Neuronal stem cell (in vitro differentiated cells): ENCODE data around the gene STAP1.

Experiments
- DNase-seq: peaks from one replicate; pipeline ENCODE4 v3.0.0-alpha.2; 2013; ENCODE audit warnings: low spot score
- H2AFZ ChIP-seq: one replicate; pipeline ENCODE4 v1.6.1; 2013; ENCODE audit warnings: mild to moderate bottlenecking, low read length, inconsistent platforms
- H2AK5ac ChIP-seq: 2 replicates; pipeline ENCODE4 v1.6.1; 2013; ENCODE audit warnings: low read depth, mild to moderate bottlenecking, inconsistent platforms, low read length, moderate library complexity, mixed read lengths
- H2BK120ac ChIP-seq: 2 replicates; pipeline ENCODE4 v1.6.1; 2013; ENCODE audit warnings: low read depth, mild to moderate bottlenecking, inconsistent platforms, low read length, moderate library complexity, mixed read lengths
- H2BK12ac ChIP-seq: one replicate; pipeline ENCODE4 v1.6.1; 2013; ENCODE audit warnings: low read length, inconsistent platforms
- H2BK15ac ChIP-seq: 2 replicates; pipeline ENCODE4 v1.6.1; 2013; ENCODE audit warnings: mild to moderate bottlenecking, low read length, inconsistent platforms, mixed read lengths
- H2BK5ac ChIP-seq: one replicate; pipeline ENCODE4 v1.6.1; 2013; ENCODE audit warnings: inconsistent platforms, mild to moderate bottlenecking, low read length, moderate library complexity
- H3K14ac ChIP-seq: one replicate; pipeline ENCODE4 v1.6.1; 2013; ENCODE audit warnings: low read length, inconsistent platforms
- H3K18ac ChIP-seq: 2 replicates; pipeline ENCODE4 v1.6.1; 2013; ENCODE audit warnings: low read length, inconsistent platforms
- H3K23ac ChIP-seq: 2 replicates; pipeline ENCODE4 v1.6.1; 2013; ENCODE audit warnings: low read depth, mild to moderate bottlenecking, mixed read lengths, low read length, inconsistent platforms; ENCODE audit not compliant: poor library complexity
- H3K27ac ChIP-seq: replicated peaks from 3 replicates; pipeline ENCODE4 v1.5.1; 2013; ENCODE audit warnings: low read length, inconsistent platforms
- H3K27me3 ChIP-seq, 3 experiments: 2 replicates each; pipeline ENCODE4 v1.6.1; 2013; ENCODE audit warnings: low read length in 3 of 3, mild to moderate bottlenecking in 2 of 3, inconsistent platforms in 1 of 3, low read depth in 1 of 3, mixed read lengths in 1 of 3, moderate library complexity in 1 of 3; ENCODE audit not compliant: control insufficient read depth in 3 of 3, insufficient read depth in 3 of 3
- H3K36me3 ChIP-seq, 2 donors: replicated peaks in 1 of 2; 2 replicates each; pipeline ENCODE4 v1.6.1; 2013; ENCODE audit warnings: low read length in 2 of 2; ENCODE audit not compliant: control insufficient read depth in 2 of 2, insufficient read depth in 2 of 2
- H3K4ac ChIP-seq: 2 replicates; pipeline ENCODE4 v1.6.1; 2013; ENCODE audit warnings: inconsistent platforms, mild to moderate bottlenecking, low read length, moderate library complexity
- H3K4me1 ChIP-seq, 2 donors: 1 replicate in 1 of 2; 2 replicates in 1 of 2; pipeline ENCODE4 v1.6.1; 2013; ENCODE audit warnings: low read length in 2 of 2, low read depth in 1 of 2; ENCODE audit not compliant: control insufficient read depth in 2 of 2, insufficient read depth in 1 of 2
- H3K4me2 ChIP-seq: one replicate; pipeline ENCODE4 v1.6.1; 2013; ENCODE audit warnings: mild to moderate bottlenecking, low read length, inconsistent platforms; ENCODE audit not compliant: insufficient read depth, poor library complexity, severe bottlenecking
- H3K4me3 ChIP-seq, 2 donors: 2 replicates each; pipeline ENCODE4 v1.5.1; 2013; ENCODE audit warnings: low read length in 2 of 2, mild to moderate bottlenecking in 2 of 2, inconsistent platforms in 1 of 2, moderate library complexity in 1 of 2
- H3K79me1 ChIP-seq: one replicate; pipeline ENCODE4 v1.6.1; 2013; ENCODE audit warnings: low read depth, mild to moderate bottlenecking, inconsistent platforms, low read length, moderate library complexity
- H3K9ac ChIP-seq: one replicate; pipeline ENCODE4 v1.6.1; 2013; ENCODE audit warnings: mild to moderate bottlenecking, low read depth, low read length, inconsistent platforms; ENCODE audit not compliant: poor library complexity
- H3K9me3 ChIP-seq, 2 donors: replicated peaks in 1 of 2; 2 replicates each; pipeline versions ENCODE3 to v1.6.1; 2013; ENCODE audit warnings: low read length in 2 of 2, mild to moderate bottlenecking in 2 of 2, inconsistent platforms in 1 of 2, low read depth in 1 of 2, mixed read lengths in 1 of 2, moderate library complexity in 1 of 2; ENCODE audit not compliant: control insufficient read depth in 2 of 2, insufficient read depth in 1 of 2
- H4K8ac ChIP-seq: one replicate; pipeline ENCODE4 v1.6.1; 2013; ENCODE audit warnings: low read depth, mild to moderate bottlenecking, inconsistent platforms, low read length, moderate library complexity
- H4K91ac ChIP-seq: one replicate; pipeline ENCODE4 v1.6.1; 2013; ENCODE audit warnings: low read length, low read depth, mild to moderate bottlenecking, inconsistent platforms; ENCODE audit not compliant: poor library complexity
- WGBS, 2 donors: extraction: QIAGEN DNeasy Blood & Tissue Kit; methylation state at CpG; one replicate each; pipeline ENCODE4 v1.1.7; 2013; ENCODE audit warnings: missing lambda C conversion rate in 2 of 2, mixed read lengths in 1 of 2; ENCODE audit not compliant: insufficient read length in 2 of 2, insufficient replicate concordance in 1 of 2; ENCODE audit errors: extremely low coverage in 2 of 2; 5-methylcytosine and 5-hydroxymethylcytosine counted together

STAP1 gene

DNA sequence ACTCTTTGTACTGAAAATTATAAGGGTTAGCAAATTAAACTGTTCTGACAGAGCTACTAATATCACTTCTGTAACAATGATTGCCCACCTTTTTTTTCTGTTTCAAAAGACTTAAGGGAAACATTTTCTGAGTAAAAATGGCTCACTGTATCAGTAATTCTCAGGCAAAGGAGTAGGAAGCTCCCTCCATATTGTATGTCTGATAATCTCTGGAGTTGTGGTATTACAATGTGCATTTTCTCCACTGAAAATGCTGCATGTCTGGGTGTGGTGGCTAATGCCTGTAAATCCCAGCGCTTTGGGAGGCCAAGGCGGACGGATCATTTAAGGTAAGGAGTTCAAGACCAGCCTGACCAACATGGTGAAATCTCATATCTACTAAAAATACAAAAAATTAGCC lies 4.4 kb upstream of the STAP1 start:
- Histone ChIP-seq H3K14ac (no peak overlapping the region), H3K9ac (no peak overlapping the region), H3K27me3 (no peaks in the 10 kb centered on the region), H2BK5ac (no peak overlapping the region), H2BK12ac (no peak overlapping the region), H2BK120ac (no peak overlapping the region), H2BK15ac (no peak overlapping the region), H3K18ac (no peak overlapping the region), H3K4me1 (no peaks in the 10 kb centered on the region), H4K8ac (no peak overlapping the region), H3K9me3 (no peaks in the 10 kb centered on the region), H2AFZ (no peak overlapping the region), H3K4me3 (no peak overlapping the region), H2AK5ac (no peak overlapping the region), H3K4ac (no peak overlapping the region), H3K27ac (no peak overlapping the region), H3K36me3 (no peaks in the 10 kb centered on the region), H4K91ac (no peak overlapping the region), H3K79me1 (no peaks in the 10 kb centered on the region), H3K4me2 (no peak overlapping the region), H3K23ac (no peak overlapping the region)
- DNase-seq, result no peak
- WGBS, 2 donors, result no CpG with 5 or more reads among the region's 3 CpGs

DNA sequence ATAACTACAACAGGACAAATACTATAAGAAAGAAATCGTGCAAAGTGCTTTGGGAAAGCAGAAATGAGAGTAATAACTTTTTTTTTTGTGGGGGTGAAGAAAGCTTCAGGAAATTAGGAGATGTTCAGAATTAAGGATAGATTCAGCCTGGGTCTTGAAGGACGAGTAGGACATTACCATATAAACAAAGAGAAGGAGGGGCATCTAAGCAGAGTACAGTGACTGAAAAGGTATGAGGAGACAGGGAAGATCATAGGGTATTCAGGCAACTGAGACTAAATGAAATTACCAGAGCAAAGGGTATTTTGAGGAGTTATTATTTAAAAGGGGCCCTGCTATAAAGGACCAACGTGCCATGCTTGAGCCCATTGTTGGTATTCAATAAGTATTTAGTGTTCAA lies 3.1 kb upstream of the STAP1 start:
- H3K9me3 ChIP-seq, result no peaks in the 10 kb centered on the region
- no peaks in the 10 kb centered on the region for H3K79me1 ChIP-seq
- no peak overlapping the region for H2AK5ac ChIP-seq
- no peaks in the 10 kb centered on the region for H3K27me3 ChIP-seq
- H3K4me1 ChIP-seq, result no peaks in the 10 kb centered on the region
- H3K23ac ChIP-seq, result no peak overlapping the region
- H3K14ac ChIP-seq, result no peak overlapping the region
- no peak overlapping the region for H2BK120ac ChIP-seq
- no peak overlapping the region for H3K9ac ChIP-seq
- no CpG with 5 or more reads among the region's 3 CpGs for WGBS, 2 donors
- H3K4me2 ChIP-seq, result no peak overlapping the region
- H2BK5ac ChIP-seq, result no peak overlapping the region
- no peak overlapping the region for H2AFZ ChIP-seq
- H3K27ac ChIP-seq, result no peak overlapping the region
- H4K8ac ChIP-seq, result no peak overlapping the region
- H3K4ac ChIP-seq, result no peak overlapping the region
- H2BK15ac ChIP-seq, result no peak overlapping the region
- no peak overlapping the region for H3K4me3 ChIP-seq
- no peaks in the 10 kb centered on the region for H3K36me3 ChIP-seq
- DNase-seq, result no peak
- H2BK12ac ChIP-seq, result no peak overlapping the region
- no peak overlapping the region for H4K91ac ChIP-seq
- no peak overlapping the region for H3K18ac ChIP-seq

DNA sequence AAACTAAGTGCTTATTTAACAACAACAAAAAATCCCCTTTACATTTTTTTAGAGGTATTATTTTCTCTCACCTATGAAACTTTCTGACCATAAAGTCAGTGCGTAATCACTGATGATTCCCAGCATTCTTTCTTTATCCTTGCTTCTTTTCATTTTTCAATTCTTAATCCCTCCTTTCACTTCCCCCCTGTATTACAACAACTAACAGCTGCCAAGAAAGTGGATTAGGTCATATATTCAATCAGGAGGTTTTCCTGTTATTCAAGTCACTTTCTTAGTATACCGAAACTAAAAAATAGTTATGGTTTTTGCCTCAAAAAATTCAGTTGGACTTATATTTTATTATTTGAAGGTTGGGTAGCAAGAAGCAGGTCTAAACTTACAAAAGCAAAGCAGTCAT lies 2.1 kb upstream of the STAP1 start:
- Histone ChIP-seq H2BK120ac (no peak overlapping the region), H3K18ac (no peak overlapping the region), H3K9me3 (no peaks in the 10 kb centered on the region), H4K8ac (no peak overlapping the region), H3K23ac (no peak overlapping the region), H3K4me3 (no peak overlapping the region), H2AK5ac (no peak overlapping the region), H2AFZ (no peak overlapping the region), H3K4me1 (no peaks in the 10 kb centered on the region), H4K91ac (no peak overlapping the region), H3K27me3 (no peaks in the 10 kb centered on the region), H3K9ac (no peak overlapping the region), H3K4ac (no peak overlapping the region), H3K14ac (no peak overlapping the region), H2BK12ac (no peak overlapping the region), H2BK5ac (no peak overlapping the region), H2BK15ac (no peak overlapping the region), H3K79me1 (no peaks in the 10 kb centered on the region), H3K4me2 (no peak overlapping the region), H3K36me3 (no peaks in the 10 kb centered on the region), H3K27ac (no peak overlapping the region)
- no peak for DNase-seq
- WGBS, 2 donors, result no CpG with 5 or more reads among the region's 2 CpGs

DNA sequence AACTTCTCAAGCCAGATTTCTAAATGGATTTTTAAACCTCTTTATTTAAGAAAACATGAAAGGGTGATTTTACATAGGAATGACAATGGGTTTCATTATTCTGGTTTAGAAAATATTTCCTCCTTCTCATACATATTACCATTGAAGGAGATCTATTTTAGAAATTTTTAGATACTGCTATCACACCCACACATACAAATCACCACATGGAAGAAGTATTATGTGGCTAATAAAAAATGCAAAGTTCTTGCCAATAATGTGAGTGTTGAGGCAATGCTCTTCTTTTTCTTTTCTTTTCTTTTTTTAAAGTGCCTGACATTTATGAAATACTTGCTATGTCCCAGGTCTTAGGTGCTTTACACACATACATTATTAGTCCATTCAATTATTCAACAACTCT lies 6.8 kb downstream of the STAP1 start:
- H3K14ac ChIP-seq, result no peak overlapping the region
- H4K91ac ChIP-seq, result no peak overlapping the region
- H3K36me3 ChIP-seq, result no peaks in the 10 kb centered on the region
- no peak overlapping the region for H2BK12ac ChIP-seq
- no peaks in the 10 kb centered on the region for H3K79me1 ChIP-seq
- H3K4me1 ChIP-seq, result no peaks in the 10 kb centered on the region
- no peaks in the 10 kb centered on the region for H3K9me3 ChIP-seq
- no peak overlapping the region for H2BK5ac ChIP-seq
- no peak overlapping the region for H3K4ac ChIP-seq
- no peak overlapping the region for H3K23ac ChIP-seq
- no peak overlapping the region for H2BK120ac ChIP-seq
- H2AK5ac ChIP-seq, result no peak overlapping the region
- H3K18ac ChIP-seq, result no peak overlapping the region
- no peak overlapping the region for H4K8ac ChIP-seq
- H3K27me3 ChIP-seq, result no peaks in the 10 kb centered on the region
- H3K4me3 ChIP-seq, result no peak overlapping the region
- no peak for DNase-seq
- H3K4me2 ChIP-seq, result no peak overlapping the region
- H2BK15ac ChIP-seq, result no peak overlapping the region
- no peak overlapping the region for H3K9ac ChIP-seq
- H2AFZ ChIP-seq, result no peak overlapping the region
- H3K27ac ChIP-seq, result no peak overlapping the region
